HCT116 (cell line): ENCODE measurements around the gene BORCS5. TPM values are rescaled to one million over a fixed set of nuclear protein-coding genes. Genes with fewer than 3 reads are reported as not detected.

Source experiments
- ATAC-seq: fragments of 200-7000 bp; cut with Tn5 transposase; 2 replicates; pipeline ENCODE4 v1.9.1; 2020; ENCODE audit warnings: mild to moderate bottlenecking, moderate library complexity
- BruUV-seq: library from RNA; stranded (reverse); fragments of 400-500 nt; replicated peaks from 2 replicates; lab custom pipeline; 2021; lab: Mats Ljungman, UMichigan
- CTCF ChIA-PET: fragments of 300-600 bp; sonication (Branson Sonifier 250); formaldehyde crosslinking; loops from one replicate; lab custom pipeline; 2021; ENCODE audit warnings: antibody characterized with exemption; lab: Charles Lee
- POLR2A ChIA-PET: fragments of 300-600, 350-600 bp; sonication (Branson Sonifier 250); formaldehyde crosslinking; loops from one replicate; lab custom pipeline; 2021; ENCODE audit warnings: antibody characterized with exemption; lab: Charles Lee
- RAD21 ChIA-PET, 2 experiments: fragments of 300-600 bp; sonication (Branson Sonifier 250); formaldehyde crosslinking; loops; one replicate each; lab custom pipeline; 2023; ENCODE audit warnings: low total read pairs in 2 of 2; ENCODE audit not compliant: uncharacterized antibody in 2 of 2, unreplicated experiment in 2 of 2, low non-redundant PET in 1 of 2; lab: Charles Lee
- DNase-seq: peaks from one replicate; pipeline ENCODE4 v3.0.0-alpha.2; 2010; ENCODE audit warnings: low read depth, low spot score
- H2AFZ ChIP-seq: fragments of 200-600 bp; shearing (Covaris generic), sonication (generic); 2 replicates; pipeline ENCODE4 v1.6.1; 2017; ENCODE audit warnings: low read depth, mixed run types, mixed read lengths, antibody characterized with exemption, low read length; ENCODE audit not compliant: poor library complexity, severe bottlenecking
- H3K27ac ChIP-seq: 2 replicates; pipeline ENCODE4 v1.5.1; 2012; ENCODE audit warnings: low read depth, low read length
- H3K27me3 ChIP-seq: fragments of 200-600 bp; sonication (generic); 2 replicates; pipeline ENCODE4 v1.6.1; 2016; ENCODE audit warnings: mixed run types, low read length, mixed read lengths; ENCODE audit not compliant: insufficient read depth
- H3K36me3 ChIP-seq, 2 experiments: fragments of 200-500 bp in 1 of 2; fragments of 200-600 bp in 1 of 2; sonication (Bioruptor generic) in 1 of 2; sonication (generic) in 1 of 2; 2 replicates each; pipeline versions ENCODE4 v1.5.1 to v1.6.1; 2014 to 2016; ENCODE audit warnings: low read length in 2 of 2, inconsistent platforms in 1 of 2, mixed read lengths in 1 of 2, mixed run types in 1 of 2; ENCODE audit not compliant: insufficient read depth in 2 of 2, control insufficient read depth in 1 of 2
- H3K4me1 ChIP-seq, 2 experiments: fragments of 200-600 bp in 1 of 2; sonication (generic) in 1 of 2; 2 replicates each; pipeline versions ENCODE4 v1.5.1 to v1.6.1; 2012 to 2017; ENCODE audit warnings: low read length in 2 of 2, inconsistent platforms in 1 of 2, mild to moderate bottlenecking in 1 of 2, mixed read lengths in 1 of 2, mixed run types in 1 of 2, moderate library complexity in 1 of 2; ENCODE audit not compliant: insufficient read depth in 2 of 2, control insufficient read depth in 1 of 2
- H3K4me2 ChIP-seq: fragments of 200-600 bp; sonication (generic); 2 replicates; pipeline ENCODE4 v1.6.1; 2017; ENCODE audit warnings: mixed run types, low read length, mixed read lengths
- H3K4me3 ChIP-seq, 2 experiments: fragments of 200-600 bp in 1 of 2; sonication (generic) in 1 of 2; replicated peaks in 1 of 2; 2 replicates each; pipeline ENCODE4 v1.5.1; 2011 to 2016; ENCODE audit warnings: low read length in 2 of 2, control low read depth in 1 of 2, low read depth in 1 of 2, mild to moderate bottlenecking in 1 of 2, mixed read lengths in 1 of 2, mixed run types in 1 of 2
- H3K79me2 ChIP-seq: fragments of 200-600 bp; sonication (generic); 2 replicates; pipeline ENCODE4 v1.6.1; 2017; ENCODE audit warnings: mild to moderate bottlenecking, mixed run types, low read length, moderate library complexity, mixed read lengths; ENCODE audit not compliant: insufficient read depth
- H3K9ac ChIP-seq: fragments of 200-600 bp; sonication (generic); 2 replicates; pipeline ENCODE4 v1.6.1; 2016; ENCODE audit warnings: low read length, mixed read lengths
- H3K9me2 ChIP-seq: fragments of 200-600 bp; sonication (generic), shearing (Covaris generic); 2 replicates; pipeline ENCODE4 v1.6.1; 2017; ENCODE audit warnings: mixed run types, mild to moderate bottlenecking, moderate library complexity; ENCODE audit not compliant: insufficient read depth
- H3K9me3 ChIP-seq, 2 experiments: fragments of 200-500 bp in 1 of 2; fragments of 200-600 bp in 1 of 2; sonication (Bioruptor generic) in 1 of 2; sonication (generic) in 1 of 2; 2 replicates each; pipeline ENCODE4 v1.6.1; 2014 to 2017; ENCODE audit warnings: low read length in 2 of 2, mixed read lengths in 2 of 2, inconsistent platforms in 1 of 2, low read depth in 1 of 2, mild to moderate bottlenecking in 1 of 2, mixed run types in 1 of 2, moderate library complexity in 1 of 2; ENCODE audit not compliant: control insufficient read depth in 1 of 2, insufficient read depth in 1 of 2
- H4K20me1 ChIP-seq: fragments of 200-600 bp; sonication (generic), shearing (Covaris generic); 2 replicates; pipeline ENCODE4 v1.6.1; 2017; ENCODE audit warnings: mixed run types, mild to moderate bottlenecking, moderate library complexity; ENCODE audit not compliant: insufficient read depth
- CBX3 ChIP-seq: IDR thresholded peaks from 2 replicates; pipeline ENCODE4 v1.6.1; 2012; ENCODE audit warnings: low read depth
- CEBPB ChIP-seq: IDR thresholded peaks from 2 replicates; pipeline ENCODE4 v1.6.1; 2012; ENCODE audit warnings: low read depth
- EGR1 ChIP-seq: IDR thresholded peaks from 2 replicates; pipeline ENCODE4 v1.6.1; 2012; ENCODE audit warnings: low read depth
- ELF1 ChIP-seq: IDR thresholded peaks from 2 replicates; pipeline ENCODE4 v1.6.1; 2012; ENCODE audit warnings: low read depth, borderline replicate concordance
- EZH2phosphoT487 ChIP-seq: fragments of 200-600 bp; IDR thresholded peaks from 2 replicates; pipeline ENCODE4 v1.6.1; 2018; ENCODE audit warnings: antibody characterized with exemption, borderline replicate concordance
- FOSL1 ChIP-seq: IDR thresholded peaks from 2 replicates; pipeline ENCODE4 v1.6.1; 2012; ENCODE audit warnings: low read depth
- JUND ChIP-seq: IDR thresholded peaks from 2 replicates; pipeline ENCODE4 v1.6.1; 2012
- POLR2A ChIP-seq: IDR thresholded peaks from 2 replicates; pipeline ENCODE4 v1.7.0; 2011; ENCODE audit warnings: borderline replicate concordance; ENCODE audit not compliant: insufficient read depth, insufficient read length; ENCODE audit errors: extremely low read depth
- RAD21 ChIP-seq: IDR thresholded peaks from 2 replicates; pipeline ENCODE4 v1.6.1; 2012; ENCODE audit warnings: low read depth, mild to moderate bottlenecking
- SIN3A ChIP-seq: IDR thresholded peaks from 2 replicates; pipeline ENCODE4 v1.6.1; 2012; ENCODE audit warnings: low read depth
- SP1 ChIP-seq: IDR thresholded peaks from 2 replicates; pipeline ENCODE4 v1.6.1; 2012; ENCODE audit warnings: low read depth
- TCF7L2 ChIP-seq: IDR thresholded peaks from 2 replicates; pipeline ENCODE4 v1.7.0; 2011; ENCODE audit warnings: borderline replicate concordance, inconsistent platforms; ENCODE audit not compliant: insufficient read depth, insufficient read length; ENCODE audit errors: extremely low read depth
- YY1 ChIP-seq: IDR thresholded peaks from 2 replicates; pipeline ENCODE4 v1.6.1; 2011; ENCODE audit warnings: low read length, low read depth, moderate library complexity, mild to moderate bottlenecking; ENCODE audit not compliant: insufficient replicate concordance; ENCODE audit errors: extremely low read depth
- ZFX ChIP-seq: fragments of 450-650 bp; IDR thresholded peaks from 2 replicates; pipeline ENCODE4 v1.6.1; 2017
- ZNF274 ChIP-seq: fragments of 200-500 bp; sonication (Bioruptor generic); IDR thresholded peaks from 2 replicates; pipeline ENCODE4 v1.6.1; 2014; ENCODE audit warnings: mild to moderate bottlenecking, low read depth, low read length, inconsistent platforms
- intact Hi-C: fragments of 100-400 bp; cut with micrococcal nuclease; formaldehyde crosslinking; loops from 2 replicates; pipeline ENCODE4 v1.10.0; 2022
- total RNA-seq: library from RNA; stranded (reverse); gene quantifications from one replicate; pipeline ENCODE4 v1.2.1, GENCODE V29; 2021; ENCODE audit not compliant: unreplicated experiment
- TF ChIP-seq, protein P1 (sequence below): IDR thresholded peaks from 2 replicates; pipeline ENCODE4 v1.6.1; 2011; ENCODE audit warnings: mild to moderate bottlenecking, low read length, moderate library complexity; ENCODE audit not compliant: insufficient replicate concordance; ENCODE audit errors: extremely low read depth
- TF ChIP-seq, protein P2 (sequence below): IDR thresholded peaks from 2 replicates; pipeline ENCODE4 v1.6.1; 2012; ENCODE audit warnings: low read depth

BORCS5 gene
- total RNA-seq, 1 experiment from 2014 or later = 8.7 TPM

DNA sequence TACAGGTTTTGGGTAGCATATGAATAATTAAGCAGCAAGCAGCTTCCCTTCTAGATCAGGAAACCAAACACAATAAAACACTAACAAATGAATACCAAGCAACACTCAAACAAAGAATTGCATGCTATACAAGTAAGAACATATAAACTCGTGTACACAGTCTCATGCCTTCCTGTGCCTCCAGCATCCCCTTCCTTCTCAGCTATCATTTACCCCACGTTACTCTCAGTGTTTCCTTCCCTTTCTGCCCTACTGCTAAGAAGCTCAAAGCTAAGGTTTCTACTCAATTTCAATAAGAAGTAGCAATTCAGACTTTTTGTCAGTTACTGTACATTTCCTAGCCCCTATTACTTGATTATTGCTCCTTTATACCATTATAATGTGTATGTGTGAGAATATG, 124.8 kb downstream of the BORCS5 start:
- intact Hi-C loops = no loop called here
- no peak for ATAC-seq
- no TSS peak for BruUV-seq

DNA sequence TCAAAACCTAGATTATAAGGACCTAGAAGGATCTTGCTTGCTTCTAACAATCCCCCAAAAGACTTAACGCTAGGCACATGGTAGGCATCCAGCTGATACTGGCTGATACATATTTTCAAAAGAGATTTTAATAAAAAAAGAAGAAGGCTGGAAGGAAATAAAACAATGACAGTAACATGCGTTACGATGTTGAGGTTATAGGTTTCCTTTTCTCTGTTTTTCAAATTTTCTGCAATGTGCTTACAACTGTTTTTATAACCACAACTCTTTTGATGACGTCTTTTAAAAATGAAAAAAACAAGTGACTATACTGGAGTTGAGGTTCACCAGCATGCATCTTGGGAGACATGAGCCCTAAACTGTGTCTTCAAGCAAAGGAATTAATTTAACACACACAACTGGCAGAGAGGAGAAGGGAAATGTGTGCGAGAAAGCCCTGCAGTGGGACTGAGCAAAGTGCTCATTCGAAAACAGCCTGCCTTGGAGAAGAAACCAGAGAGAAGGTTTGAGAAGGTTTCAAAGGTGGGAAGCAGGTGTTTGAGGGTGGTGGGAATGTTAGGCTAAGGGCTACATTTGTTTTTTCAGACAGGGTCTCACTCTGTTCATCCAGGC, 125.4 kb downstream of the BORCS5 start:
- Histone ChIP-seq H3K27ac (no peak overlapping the region), H3K4me3 (no peak overlapping the region), H3K9me3 (no peaks in the 10 kb centered on the region), H4K20me1 (no peaks in the 10 kb centered on the region), H3K79me2 (no peaks in the 10 kb centered on the region), H3K36me3 (no peaks in the 10 kb centered on the region; a peak in 1 of 4 replicates), H3K4me1 (no peaks in the 10 kb centered on the region), H2AFZ (no peak overlapping the region), H3K9ac (no peak overlapping the region), H3K4me2 (no peak overlapping the region), H3K9me2 (no peaks in the 10 kb centered on the region), H3K27me3 (no peaks in the 10 kb centered on the region)
- RAD21 ChIA-PET = no interaction called here
- intact Hi-C loops = no loop called here
- BruUV-seq = no TSS peak
- ATAC-seq = no peak
- POLR2A ChIA-PET = no interaction called here
- CTCF ChIA-PET = no interaction called here
- DNase-seq = no peak
- TF ChIP-seq, protein P1, sequence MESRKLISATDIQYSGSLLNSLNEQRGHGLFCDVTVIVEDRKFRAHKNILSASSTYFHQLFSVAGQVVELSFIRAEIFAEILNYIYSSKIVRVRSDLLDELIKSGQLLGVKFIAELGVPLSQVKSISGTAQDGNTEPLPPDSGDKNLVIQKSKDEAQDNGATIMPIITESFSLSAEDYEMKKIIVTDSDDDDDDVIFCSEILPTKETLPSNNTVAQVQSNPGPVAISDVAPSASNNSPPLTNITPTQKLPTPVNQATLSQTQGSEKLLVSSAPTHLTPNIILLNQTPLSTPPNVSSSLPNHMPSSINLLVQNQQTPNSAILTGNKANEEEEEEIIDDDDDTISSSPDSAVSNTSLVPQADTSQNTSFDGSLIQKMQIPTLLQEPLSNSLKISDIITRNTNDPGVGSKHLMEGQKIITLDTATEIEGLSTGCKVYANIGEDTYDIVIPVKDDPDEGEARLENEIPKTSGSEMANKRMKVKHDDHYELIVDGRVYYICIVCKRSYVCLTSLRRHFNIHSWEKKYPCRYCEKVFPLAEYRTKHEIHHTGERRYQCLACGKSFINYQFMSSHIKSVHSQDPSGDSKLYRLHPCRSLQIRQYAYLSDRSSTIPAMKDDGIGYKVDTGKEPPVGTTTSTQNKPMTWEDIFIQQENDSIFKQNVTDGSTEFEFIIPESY = no peak
- TF ChIP-seq EZH2phosphoT487 (no peak), JUND (no peak), POLR2A (no peak), RAD21 (no peak), CEBPB (no peak), SIN3A (no peak), SP1 (no peak), EGR1 (no peak), FOSL1 (no peak), CBX3 (no peak), ZFX (no peak), TCF7L2 (no peak), ZNF274 (no peak), ELF1 (no peak)
- TF ChIP-seq, protein P2, sequence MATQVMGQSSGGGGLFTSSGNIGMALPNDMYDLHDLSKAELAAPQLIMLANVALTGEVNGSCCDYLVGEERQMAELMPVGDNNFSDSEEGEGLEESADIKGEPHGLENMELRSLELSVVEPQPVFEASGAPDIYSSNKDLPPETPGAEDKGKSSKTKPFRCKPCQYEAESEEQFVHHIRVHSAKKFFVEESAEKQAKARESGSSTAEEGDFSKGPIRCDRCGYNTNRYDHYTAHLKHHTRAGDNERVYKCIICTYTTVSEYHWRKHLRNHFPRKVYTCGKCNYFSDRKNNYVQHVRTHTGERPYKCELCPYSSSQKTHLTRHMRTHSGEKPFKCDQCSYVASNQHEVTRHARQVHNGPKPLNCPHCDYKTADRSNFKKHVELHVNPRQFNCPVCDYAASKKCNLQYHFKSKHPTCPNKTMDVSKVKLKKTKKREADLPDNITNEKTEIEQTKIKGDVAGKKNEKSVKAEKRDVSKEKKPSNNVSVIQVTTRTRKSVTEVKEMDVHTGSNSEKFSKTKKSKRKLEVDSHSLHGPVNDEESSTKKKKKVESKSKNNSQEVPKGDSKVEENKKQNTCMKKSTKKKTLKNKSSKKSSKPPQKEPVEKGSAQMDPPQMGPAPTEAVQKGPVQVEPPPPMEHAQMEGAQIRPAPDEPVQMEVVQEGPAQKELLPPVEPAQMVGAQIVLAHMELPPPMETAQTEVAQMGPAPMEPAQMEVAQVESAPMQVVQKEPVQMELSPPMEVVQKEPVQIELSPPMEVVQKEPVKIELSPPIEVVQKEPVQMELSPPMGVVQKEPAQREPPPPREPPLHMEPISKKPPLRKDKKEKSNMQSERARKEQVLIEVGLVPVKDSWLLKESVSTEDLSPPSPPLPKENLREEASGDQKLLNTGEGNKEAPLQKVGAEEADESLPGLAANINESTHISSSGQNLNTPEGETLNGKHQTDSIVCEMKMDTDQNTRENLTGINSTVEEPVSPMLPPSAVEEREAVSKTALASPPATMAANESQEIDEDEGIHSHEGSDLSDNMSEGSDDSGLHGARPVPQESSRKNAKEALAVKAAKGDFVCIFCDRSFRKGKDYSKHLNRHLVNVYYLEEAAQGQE = no peak

More for the DNA sequence above, 124.8 kb downstream of the BORCS5 start:
- H3K27ac ChIP-seq = no peak overlapping the region
- no peaks in the 10 kb centered on the region for H3K4me1 ChIP-seq
- CTCF ChIA-PET = no interaction called here
- DNase-seq = no peak
- RAD21 ChIA-PET = no interaction called here
- H3K9ac ChIP-seq = no peak overlapping the region
- no peaks in the 10 kb centered on the region for H3K27me3 ChIP-seq
- no peaks in the 10 kb centered on the region; a peak in 1 of 4 replicates for H3K36me3 ChIP-seq
- no peak for TF ChIP-seq YY1
- TF ChIP-seq, all 23 proteins: peak for 0
- Histone ChIP-seq H2AFZ (no peak overlapping the region), H4K20me1 (no peaks in the 10 kb centered on the region), H3K4me2 (no peak overlapping the region), H3K9me3 (no peaks in the 10 kb centered on the region), H3K9me2 (no peaks in the 10 kb centered on the region), H3K4me3 (no peak overlapping the region), H3K79me2 (no peaks in the 10 kb centered on the region)
- POLR2A ChIA-PET = no interaction called here
